Right hindlimb (tissue), 1 donor: ENCODE measurements around the gene GRID2.
"Not testable (repeated sequence)": the region's sequence is repeated elsewhere in the genome, so short reads cannot be mapped to it uniquely, and the experiment has no call there.

Source experiments
- DNase-seq: peaks from one replicate; pipeline ENCODE4 v3.0.0-alpha.2; 2018

The GRID2 gene

DNA sequence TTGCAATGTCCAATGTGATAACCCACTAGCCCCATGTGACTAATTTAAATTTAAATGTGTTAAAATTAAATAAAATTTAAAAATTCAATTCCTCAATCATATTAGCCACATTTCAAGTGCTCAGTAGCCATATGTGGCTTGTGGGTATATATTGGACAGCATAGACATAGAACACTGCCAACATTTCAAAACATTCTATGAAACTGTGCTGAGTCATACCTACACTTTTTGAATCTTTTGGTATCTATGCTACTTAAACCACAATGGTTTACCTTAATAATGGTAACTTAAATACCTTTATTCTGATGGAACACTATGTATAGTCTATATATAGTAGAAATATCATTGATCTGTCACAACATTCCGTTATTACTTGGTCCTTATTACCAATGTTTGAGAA lies 1301.4 kb downstream of the GRID2 start:
- no peak for DNase-seq

DNA sequence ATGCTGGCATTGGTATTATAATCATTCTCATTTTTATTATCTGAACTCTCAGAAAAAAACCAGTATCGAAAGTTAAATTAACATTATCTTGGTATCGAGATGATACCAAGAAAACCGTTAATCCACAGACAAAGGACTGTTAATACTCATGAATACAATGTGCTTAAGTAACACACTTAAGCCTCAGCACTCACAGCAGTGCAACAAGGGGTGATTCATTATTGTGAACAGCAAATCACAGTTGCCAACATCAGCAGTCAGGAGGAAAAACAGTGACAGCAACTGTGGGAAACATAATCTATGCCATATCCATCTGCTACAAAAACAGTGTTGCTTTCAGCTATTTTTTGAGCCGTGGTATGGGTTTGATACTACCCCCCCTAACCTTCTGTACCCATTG lies 1313.8 kb downstream of the GRID2 start:
- no peak for DNase-seq

DNA sequence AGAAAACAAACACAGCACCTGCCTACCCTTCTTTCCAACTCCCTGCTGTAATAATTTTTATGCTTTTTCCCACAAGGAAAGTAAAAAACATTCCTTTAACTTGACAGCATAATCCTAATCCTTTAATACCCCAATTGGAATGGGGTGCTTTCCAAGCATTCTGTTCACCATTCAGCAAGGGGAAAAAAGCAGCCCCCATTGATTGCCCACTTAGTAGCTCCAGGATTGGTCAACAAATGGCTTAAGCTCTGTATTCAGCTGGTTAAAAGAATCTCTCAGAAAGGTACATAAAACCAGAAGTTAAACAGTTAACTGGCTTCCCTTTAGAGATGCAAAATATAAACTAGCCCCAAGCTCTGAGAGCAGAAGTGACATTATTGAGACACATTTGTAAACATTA lies 1330.0 kb downstream of the GRID2 start:
- no peak for DNase-seq

GRCh38 chr4:93635943-93636342 lies 1332.2 kb downstream of the GRID2 start:
- DNase-seq = no peak

- DNase-seq = no peak
Measured at GRCh38 chr4:93645120-93645519, 1341.4 kb downstream of the GRID2 start.

DNA sequence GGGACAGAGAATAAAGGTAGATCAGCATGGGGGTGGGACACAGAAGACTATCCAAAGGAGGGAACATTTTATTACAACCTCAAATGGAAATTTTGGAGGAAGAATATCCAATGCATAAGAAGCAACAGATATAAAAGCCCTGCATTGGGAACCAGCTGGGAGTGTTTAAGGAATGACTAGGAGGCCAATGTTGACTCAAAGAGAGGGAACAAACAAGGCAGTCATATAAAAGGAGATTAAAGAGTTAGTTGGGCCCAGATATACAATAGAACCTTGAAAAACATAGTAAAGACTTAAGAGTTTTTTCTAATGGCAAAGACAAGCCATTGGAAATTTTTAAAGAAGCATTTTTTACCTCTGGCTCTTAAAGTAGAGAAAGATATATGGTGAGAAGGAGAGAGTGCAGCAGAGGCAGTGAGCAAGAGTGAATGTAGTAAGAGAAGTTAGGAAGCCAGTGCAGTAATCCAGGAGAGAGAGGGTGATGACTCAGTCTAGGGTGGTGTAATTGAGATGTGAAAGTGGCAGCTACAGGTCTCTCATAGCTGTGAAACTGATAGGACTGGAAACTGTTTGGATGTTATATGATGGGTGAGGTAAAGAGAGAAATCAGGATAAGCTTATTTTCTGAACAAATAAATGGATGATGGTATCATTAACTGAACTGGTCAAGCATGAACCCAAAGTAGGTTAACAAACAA lies 1342.6 kb downstream of the GRID2 start:
- no peak for DNase-seq

DNA sequence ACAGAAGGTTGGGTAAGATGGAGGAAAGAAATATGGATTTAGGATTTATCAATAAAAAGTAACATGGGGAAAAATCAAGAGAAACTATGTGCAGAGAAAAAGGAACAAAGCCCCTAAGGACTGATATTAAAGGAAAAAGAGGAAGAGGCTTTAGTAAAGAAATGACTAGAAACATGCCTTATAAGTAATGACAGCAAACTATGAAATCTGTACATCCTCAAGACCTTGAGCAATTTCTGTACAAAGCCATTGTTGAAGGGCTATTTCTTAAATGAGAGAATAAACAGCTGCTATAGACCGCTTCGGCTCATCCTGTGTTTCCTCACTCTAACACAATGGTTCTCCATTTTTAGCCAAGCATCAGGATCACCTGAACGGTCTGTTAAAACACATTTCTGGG lies 1344.5 kb downstream of the GRID2 start:
- no peak for DNase-seq

DNA sequence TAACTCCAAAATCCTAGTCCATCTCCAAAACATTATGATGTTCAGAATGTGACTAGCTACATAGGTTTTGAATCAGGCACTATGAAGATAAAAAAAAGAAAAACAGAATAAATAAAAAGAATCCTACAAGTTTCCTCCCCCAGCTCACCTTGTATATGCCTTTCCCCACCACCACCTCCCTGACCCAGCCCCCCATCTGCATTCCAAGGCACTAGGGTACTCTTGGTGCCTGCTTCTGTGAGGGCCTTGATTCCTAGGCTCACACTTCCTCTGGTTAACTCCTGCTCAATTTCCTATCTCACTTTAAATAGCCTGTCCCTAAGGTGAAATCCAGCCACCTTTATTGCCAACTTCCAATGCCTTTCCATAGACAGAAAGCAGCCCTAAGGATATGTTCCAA lies 1346.1 kb downstream of the GRID2 start:
- no peak for DNase-seq

- DNase-seq = no peak
Measured at GRCh38 chr4:93654211-93654610, 1350.4 kb downstream of the GRID2 start.

DNA sequence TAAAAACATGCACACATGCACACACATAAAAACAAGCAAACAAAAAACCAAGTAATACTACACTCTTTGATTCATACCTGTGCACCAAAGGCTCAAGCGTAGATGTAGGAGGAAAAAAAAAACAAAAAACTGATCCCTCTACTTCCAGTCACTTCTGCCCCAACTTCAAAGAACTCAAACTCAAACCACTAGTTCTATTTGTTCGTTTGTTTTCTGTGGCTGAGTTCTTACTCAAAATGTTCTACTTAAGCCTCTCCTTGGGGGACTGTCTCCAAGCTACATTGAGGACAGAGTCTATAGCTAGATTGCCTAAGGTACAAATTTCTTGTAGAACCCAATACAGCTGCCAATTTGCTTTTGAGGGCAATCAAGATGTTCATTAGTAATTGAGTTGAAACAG lies 1353.8 kb downstream of the GRID2 start:
- no peak for DNase-seq

GRCh38 chr4:93658443-93658842 lies 1354.7 kb downstream of the GRID2 start:
- no peak for DNase-seq

DNA sequence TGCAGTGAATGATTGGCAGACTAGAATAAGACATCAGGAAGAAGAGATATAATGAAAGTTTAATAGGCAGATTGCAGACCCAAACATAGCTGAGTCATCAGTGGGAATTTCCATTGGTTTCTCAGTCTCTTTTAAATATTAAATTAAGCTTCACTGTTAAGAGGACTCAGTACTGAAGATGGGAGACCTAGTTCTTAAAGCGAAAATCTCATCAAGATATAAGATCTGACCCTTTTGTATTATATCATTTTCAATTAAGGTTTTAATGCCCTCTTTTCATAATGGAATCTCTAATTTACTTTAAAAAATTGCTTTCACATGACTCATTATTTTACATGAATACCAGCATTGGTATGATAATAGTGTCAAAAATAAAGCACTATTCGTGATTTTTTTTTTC lies 1355.9 kb downstream of the GRID2 start:
- no peak for DNase-seq

DNA sequence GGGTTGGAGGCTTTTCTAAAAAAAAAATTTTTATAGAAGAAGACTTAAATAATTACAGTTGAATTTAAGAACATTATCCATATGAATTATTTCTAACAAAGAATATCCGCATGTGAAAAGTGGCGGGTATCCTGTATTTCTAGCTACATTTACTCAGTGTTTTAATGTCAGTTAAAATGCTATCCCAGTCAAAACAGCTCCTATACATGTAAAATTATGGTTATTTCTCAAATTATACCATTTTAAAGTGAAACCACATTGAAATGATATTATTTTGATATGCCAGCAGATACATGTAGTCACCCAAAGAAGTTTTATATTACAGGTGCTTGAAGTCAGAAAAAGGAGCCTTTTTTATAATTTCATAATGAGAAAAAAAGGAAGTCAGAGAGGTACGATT lies 1356.3 kb downstream of the GRID2 start:
- no peak for DNase-seq

- DNase-seq = no peak
Measured at GRCh38 chr4:93670434-93670833, 1366.7 kb downstream of the GRID2 start.

- DNase-seq = no peak
Measured at GRCh38 chr4:93671093-93671492, 1367.3 kb downstream of the GRID2 start.

DNA sequence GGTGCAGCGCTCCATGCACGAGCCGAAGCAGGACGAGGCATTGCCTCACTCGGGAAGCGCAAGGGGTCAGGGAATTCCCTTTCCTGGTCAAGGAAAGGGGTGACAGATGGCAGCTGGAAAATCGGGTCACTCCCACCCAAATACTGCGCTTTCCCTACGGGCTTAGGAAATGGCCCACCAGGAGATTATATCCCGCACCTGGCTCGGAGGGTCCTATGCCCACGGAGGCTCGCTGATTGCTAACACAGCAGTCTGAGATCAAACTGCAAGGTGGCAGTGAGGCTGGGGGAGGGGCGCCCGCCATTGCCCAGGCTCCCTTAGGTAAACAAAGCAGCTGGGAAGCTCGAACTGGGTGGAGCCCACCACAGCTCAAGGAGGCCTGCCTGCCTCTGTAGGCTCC lies 1373.2 kb downstream of the GRID2 start:
- DNase-seq = not testable (repeated sequence)

DNA sequence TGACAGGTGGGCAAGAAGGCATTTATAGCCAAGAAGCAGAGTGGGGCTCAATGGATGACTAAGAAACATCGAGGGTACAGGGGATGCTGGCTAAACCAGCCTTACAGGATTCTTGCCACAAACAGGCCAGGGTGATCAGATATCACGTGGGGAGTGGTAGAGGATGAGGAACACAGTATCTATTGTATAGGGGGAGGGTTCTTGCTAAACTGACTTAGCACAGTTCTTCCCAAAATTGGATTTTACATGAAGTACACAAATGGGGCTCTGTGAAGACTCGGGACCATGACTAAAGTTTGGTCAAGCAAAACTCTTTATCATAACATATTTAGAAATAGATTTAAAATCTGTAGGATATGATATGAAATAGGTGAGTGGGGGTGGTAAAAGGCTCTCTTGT lies 1380.8 kb downstream of the GRID2 start:
- no peak for DNase-seq

- DNase-seq = no peak
Measured at GRCh38 chr4:93687304-93687703, 1383.5 kb downstream of the GRID2 start.

DNA sequence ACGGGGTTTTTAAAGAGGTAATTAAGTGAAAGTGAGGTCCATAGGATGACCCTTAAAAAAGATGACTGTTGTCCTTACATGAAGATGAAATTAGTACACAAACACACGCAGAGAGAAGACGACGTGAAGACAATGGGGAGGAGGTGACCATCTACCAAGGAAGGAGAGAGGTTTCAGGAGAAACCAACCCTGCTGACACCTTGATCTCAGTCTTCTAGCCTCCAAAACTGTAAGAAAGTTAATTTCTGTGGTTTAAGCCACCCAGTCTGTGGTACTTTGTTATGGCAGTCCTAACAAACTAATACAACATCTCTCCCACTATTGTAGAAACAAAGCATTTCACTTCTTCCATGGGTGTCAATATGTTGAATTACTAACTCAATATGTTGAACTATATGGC lies 1385.2 kb downstream of the GRID2 start:
- no peak for DNase-seq

DNA sequence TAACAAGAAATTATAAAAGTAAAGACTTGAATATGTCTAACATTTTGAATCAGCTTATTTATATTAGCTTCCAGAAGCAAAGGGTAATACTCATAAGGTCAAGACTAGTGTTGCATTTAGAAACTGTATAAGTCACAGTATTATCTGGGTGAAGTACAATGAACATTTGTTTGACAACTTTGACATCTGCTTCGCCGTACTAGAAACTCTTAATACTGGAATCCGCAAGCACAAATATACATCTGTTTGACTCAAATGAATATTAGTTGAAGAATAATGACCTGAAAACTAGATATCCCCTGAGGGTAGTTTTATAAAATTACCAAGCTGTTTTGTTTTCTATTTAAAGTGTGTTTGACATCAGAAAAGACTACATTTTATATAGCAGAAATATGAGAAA lies 1389.4 kb downstream of the GRID2 start:
- no peak for DNase-seq

DNA sequence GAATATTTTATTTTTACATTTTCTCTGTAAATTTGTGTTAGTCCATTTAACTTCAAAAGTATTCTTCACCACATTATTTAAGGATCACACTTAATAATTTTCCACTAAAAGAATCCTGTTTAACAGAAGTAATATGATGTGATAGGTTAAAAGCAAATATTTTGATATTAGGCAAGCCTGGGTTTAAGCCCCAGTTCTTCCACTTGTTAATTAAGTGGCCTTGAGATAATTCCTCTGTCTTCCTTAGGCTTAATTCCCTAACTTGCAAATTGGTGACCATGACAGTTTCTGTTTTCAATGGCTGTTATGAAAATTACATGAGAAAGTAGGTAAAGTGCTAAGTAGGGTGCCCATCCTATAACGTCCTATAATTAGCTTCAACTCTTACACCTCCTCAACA lies 1394.9 kb downstream of the GRID2 start:
- DNase-seq = no peak

GRCh38 chr4:93700571-93700970 lies 1396.8 kb downstream of the GRID2 start:
- DNase-seq = no peak

GRCh38 chr4:93710101-93710846 lies 1406.5 kb downstream of the GRID2 start:
- DNase-seq = no peak

DNA sequence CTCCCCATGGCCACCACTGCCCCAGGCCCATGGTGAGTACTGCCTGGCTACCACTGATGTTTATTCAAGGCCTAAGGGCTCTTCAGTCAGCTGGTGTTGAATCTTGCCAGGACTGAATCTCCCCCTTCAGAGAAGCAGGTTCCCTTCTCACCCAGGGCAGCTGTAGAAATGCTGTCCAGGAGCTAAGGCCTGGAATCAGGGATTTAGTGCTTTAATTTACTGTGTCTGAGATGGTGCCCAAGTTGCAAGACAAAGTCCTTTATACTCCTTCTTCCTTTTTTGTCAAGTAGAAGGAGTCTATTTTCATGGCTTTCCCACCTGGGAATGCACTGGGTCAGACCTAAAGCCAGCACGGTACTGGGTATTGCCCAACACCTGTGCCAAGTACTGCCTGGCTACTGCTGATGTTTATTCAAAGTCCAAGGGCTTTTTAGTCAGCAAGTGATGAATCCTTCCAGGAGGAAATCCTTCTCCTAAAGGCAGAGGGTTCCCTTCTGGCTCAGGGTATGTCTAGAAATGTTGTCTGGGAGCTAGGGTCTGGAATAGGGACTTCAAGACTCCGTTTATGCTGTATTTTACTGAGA lies 1407.2 kb downstream of the GRID2 start:
- no peak for DNase-seq
